NOMO-1 treated with DMSO at 0.1 percent for 48 hours (cell line): ENCODE data around the gene NOL4.

Experiments used
- DNase-seq: peaks from one replicate; lab custom pipeline; 2025; ENCODE audit not compliant: unreplicated experiment; lab: John Stamatoyannopoulos, UW

NOL4 gene

GRCh38 chr18:34194239-34194638 is 30.5 kb downstream of the NOL4 start:
- DNase-seq, result no peak

DNA sequence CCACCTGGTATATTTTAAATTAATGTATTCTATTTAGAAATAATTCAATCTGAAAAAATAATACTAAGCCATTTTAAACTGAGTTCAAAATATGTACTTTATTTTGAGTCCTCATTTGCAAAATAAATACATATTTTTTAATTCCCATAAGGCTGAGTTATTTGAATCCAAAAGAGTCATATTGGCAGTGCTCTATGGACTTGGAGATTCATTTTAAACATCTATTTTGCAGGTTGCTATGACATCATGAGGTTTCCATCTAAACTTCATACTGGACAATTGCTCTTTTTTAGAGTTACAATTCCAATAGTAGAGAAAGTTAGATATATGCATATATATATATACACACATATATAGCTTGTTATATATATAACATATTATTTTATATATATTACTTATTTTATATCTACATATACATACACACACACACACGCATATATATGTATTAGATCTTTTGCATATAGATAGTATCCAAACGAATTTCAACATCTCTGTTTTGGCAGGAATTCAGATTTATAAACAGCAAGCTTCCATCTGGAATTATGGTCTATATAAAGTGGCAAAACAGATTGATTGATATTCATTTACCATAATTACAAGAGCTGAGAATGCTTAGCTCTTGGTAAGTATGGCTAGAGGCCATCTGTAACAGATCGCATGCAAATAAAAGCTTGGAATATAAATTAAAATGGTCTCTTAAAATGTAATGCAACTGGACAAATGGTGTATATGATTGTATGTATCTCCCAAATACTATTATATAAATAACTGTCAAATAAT is 34.9 kb downstream of the NOL4 start:
- DNase-seq, result no peak
